ENCODE measurements around the gene PAPPA. TPM values are rescaled to one million over a fixed set of nuclear protein-coding genes. Genes with fewer than 3 reads are reported as not detected.

PAPPA gene
- total and polyA plus RNA-seq, 2 of the 8 experiments (the other 6 are each of a cell fraction or from before 2014, with no cell fraction given): 0.18 to 0.63 TPM

DNA sequence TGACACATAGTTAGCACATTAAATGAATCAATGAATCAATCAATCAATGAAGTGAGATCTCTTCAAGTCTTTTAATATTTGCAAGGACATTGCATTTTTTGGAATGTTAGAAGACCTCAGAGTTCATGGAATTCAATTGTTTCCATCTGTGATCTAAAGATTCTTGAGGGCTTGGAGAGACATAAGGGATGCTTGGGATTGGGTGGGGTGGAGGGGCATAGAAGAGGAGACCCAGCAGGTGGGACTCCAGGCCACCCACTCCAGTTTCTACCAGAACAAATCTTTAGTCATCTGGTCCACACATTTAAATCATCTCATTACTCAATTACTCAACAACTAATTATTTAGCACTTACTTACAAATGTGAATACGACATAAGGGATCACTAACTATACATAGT lies 282.5 kb downstream of the PAPPA start (continued):
- no peak for TF ChIP-seq CHD7 (IDR thresholded peaks at IDR 0.05; ENCODE audit: insufficient replicate concordance, low read length)

Data from H1 (cell line).